ENCODE results near the gene SH3BGRL2. TPM values are rescaled to one million over a fixed set of nuclear protein-coding genes. Genes with fewer than 3 reads are reported as not detected.

SH3BGRL2 gene
- total and polyA plus RNA-seq, 2 donors (not counting 1 experiment from before 2014, with no cell fraction given): 0.01 TPM; not detected in 1

DNA sequence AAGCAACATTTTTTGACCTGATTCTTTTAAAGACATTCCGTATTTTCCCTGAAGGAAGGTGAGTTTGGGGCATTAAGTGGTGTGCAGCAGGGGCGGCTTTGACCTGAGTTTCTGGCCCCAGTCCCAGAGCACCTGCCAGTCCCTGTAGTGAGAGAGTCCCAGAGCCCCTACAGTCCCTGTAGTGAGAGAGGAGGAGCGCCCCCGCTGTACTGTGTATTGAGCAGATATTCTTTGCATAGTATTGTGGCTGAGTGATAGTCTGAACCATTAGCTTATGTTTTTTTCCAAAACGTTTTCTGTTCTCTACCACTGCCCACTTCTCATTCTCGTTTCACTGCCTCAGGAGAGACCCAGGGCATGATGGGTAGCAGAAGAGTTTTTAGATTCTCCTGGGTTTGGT lies 17.2 kb upstream of the SH3BGRL2 start:
- Histone ChIP-seq H3K9ac (ENCODE audit: low read length) (no peak overlapping the region), H3K4me1 (ENCODE audit: control insufficient read depth in 2 of 2, insufficient read depth in 2 of 2, low read length in 2 of 2) (no peaks in the 10 kb centered on the region), H2AFZ (ENCODE audit: insufficient read depth, low read depth, low read length, poor library complexity, severe bottlenecking) (no peak overlapping the region), H4K20me1 (ENCODE audit: control insufficient read depth, insufficient read depth, low read length, poor library complexity, severe bottlenecking) (no peaks in the 10 kb centered on the region), H3K27ac (ENCODE audit: low read length in 2 of 2) (no peak overlapping the region), H3K4me2 (replicated peaks; ENCODE audit: low read depth, low read length, poor library complexity, severe bottlenecking) (no peak overlapping the region), H3K27me3 (replicated peaks in 1 of 4; ENCODE audit: control extremely low read depth in 1 of 4, control insufficient read depth in 3 of 4, insufficient read depth in 4 of 4, low read length in 3 of 4) (no peaks in the 10 kb centered on the region), H3K36me3 (replicated peaks in 1 of 2; ENCODE audit: control extremely low read depth in 1 of 2, control insufficient read depth in 1 of 2, extremely low read depth in 1 of 2, insufficient read depth in 2 of 2, low read length in 1 of 2) (no peaks in the 10 kb centered on the region), H3K9me3 (ENCODE audit: control extremely low read depth in 1 of 3, control insufficient read depth in 2 of 3, insufficient read depth in 1 of 3, low read length in 2 of 3) (no peaks in the 10 kb centered on the region), H3K79me2 (ENCODE audit: control insufficient read depth, insufficient read depth, low read length) (no peaks in the 10 kb centered on the region), H3K4me3 (ENCODE audit: control extremely low read depth in 1 of 5, extremely low read depth in 1 of 5, insufficient read depth in 1 of 5, low read depth in 2 of 5, low read length in 4 of 5) (no peak overlapping the region)
- ChIA-PET POLR2A (no interaction called here), CTCF (no interaction called here)
- Mint-ChIP-seq H3K27ac (no peak overlapping the region), H3K9me3 (ENCODE audit: insufficient read depth) (no peaks in the 10 kb centered on the region), H3K27me3 (peaks cover 7% of the 10 kb centered on the region), H3K4me3 (no peak overlapping the region), H3K4me1 (no peaks in the 10 kb centered on the region)
- ATAC-seq (ENCODE audit: low read depth) (no peak), DNase-seq (no peak)
- WGBS (ENCODE audit: insufficient coverage): 100% methylated on average over 4 of the region's 6 CpGs
- intact Hi-C loops (cut with micrococcal nuclease): no loop called here
- TF ChIP-seq EZH2 (IDR thresholded peaks at IDR 0.05; ENCODE audit: borderline replicate concordance, insufficient read depth, low read depth, low read length, poor library complexity, severe bottlenecking): no peak
- TF ChIP-seq CTCF (IDR thresholded peaks at IDR 0.05): no peak

DNA sequence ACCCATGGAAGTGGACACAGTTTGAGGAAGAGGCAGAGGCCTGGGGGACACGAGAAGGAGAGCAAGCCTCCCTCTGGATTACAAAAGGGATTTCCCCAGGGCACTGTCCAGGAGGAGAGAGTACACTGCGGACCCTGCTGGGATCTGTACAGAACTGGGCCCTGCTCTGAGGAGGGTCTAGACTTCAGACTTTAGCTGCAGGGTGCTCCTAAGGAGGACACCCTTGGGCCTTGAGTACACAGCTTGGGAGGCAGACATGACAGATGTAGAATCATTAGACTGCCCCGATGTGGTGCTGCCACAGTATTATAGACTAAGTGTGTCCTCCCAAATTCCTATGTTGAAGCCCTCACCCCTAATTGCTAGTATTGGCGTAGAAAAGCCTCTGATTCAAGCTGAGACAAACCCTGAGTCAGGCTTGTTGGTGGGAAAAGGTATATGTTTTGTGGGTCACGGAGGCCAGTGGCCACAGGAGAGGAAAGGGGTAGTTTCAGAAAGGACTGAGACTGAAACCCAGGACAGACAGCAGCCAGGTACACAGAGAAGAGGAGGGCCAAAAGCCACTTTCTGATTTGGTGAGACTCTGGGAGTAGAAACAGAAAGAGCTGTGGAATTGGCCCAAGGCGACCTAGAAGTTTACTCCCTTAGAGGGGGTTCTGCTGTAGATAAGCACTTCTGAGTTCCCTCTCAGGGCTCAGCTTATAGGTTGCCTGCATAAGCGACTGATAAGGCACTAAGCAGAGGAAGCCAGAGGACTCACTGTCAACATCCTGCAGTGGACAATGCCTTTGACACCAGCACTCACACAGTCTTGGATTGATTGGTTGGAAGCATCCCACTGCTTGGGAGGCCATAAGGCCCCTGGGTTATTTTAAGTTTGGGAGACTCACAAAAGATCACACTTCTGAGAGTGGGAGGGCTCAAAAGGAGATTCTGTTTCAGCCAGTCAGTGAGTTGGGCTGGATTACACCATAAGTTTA lies 16.5 kb upstream of the SH3BGRL2 start:
- ChIA-PET CTCF (no interaction called here), POLR2A (no interaction called here)
- no peaks in the 10 kb centered on the region for H3K4me1 ChIP-seq (ENCODE audit: control insufficient read depth in 2 of 2, insufficient read depth in 2 of 2, low read length in 2 of 2)
- H3K4me3 ChIP-seq (ENCODE audit: control extremely low read depth in 1 of 5, extremely low read depth in 1 of 5, insufficient read depth in 1 of 5, low read depth in 2 of 5, low read length in 4 of 5): no peak overlapping the region
- no peaks in the 10 kb centered on the region for H3K9me3 Mint-ChIP-seq (ENCODE audit: insufficient read depth)
- no peak overlapping the region for H3K4me2 ChIP-seq (replicated peaks; ENCODE audit: low read depth, low read length, poor library complexity, severe bottlenecking)
- H3K27me3 Mint-ChIP-seq: peaks cover 11% of the 10 kb centered on the region
- no peaks in the 10 kb centered on the region for H4K20me1 ChIP-seq (ENCODE audit: control insufficient read depth, insufficient read depth, low read length, poor library complexity, severe bottlenecking)
- H3K79me2 ChIP-seq (ENCODE audit: control insufficient read depth, insufficient read depth, low read length): no peaks in the 10 kb centered on the region
- ATAC-seq (ENCODE audit: low read depth): no peak
- H3K27ac ChIP-seq (ENCODE audit: low read length in 2 of 2): no peak overlapping the region
- no peak overlapping the region for H3K4me3 Mint-ChIP-seq
- no peak overlapping the region for H3K9ac ChIP-seq (ENCODE audit: low read length)
- H3K27ac Mint-ChIP-seq: no peak overlapping the region
- TF ChIP-seq EZH2 (IDR thresholded peaks at IDR 0.05; ENCODE audit: borderline replicate concordance, insufficient read depth, low read depth, low read length, poor library complexity, severe bottlenecking) (no peak), CTCF (IDR thresholded peaks at IDR 0.05) (no peak)
- no peak for DNase-seq
- H2AFZ ChIP-seq (ENCODE audit: insufficient read depth, low read depth, low read length, poor library complexity, severe bottlenecking): no peak overlapping the region
- H3K27me3 ChIP-seq (replicated peaks in 1 of 4; ENCODE audit: control extremely low read depth in 1 of 4, control insufficient read depth in 3 of 4, insufficient read depth in 4 of 4, low read length in 3 of 4): no peaks in the 10 kb centered on the region
- no peaks in the 10 kb centered on the region for H3K4me1 Mint-ChIP-seq
- WGBS (ENCODE audit: insufficient coverage): 88% methylated on average over 6 of the region's 7 CpGs
- no peaks in the 10 kb centered on the region for H3K36me3 ChIP-seq (replicated peaks in 1 of 2; ENCODE audit: control extremely low read depth in 1 of 2, control insufficient read depth in 1 of 2, extremely low read depth in 1 of 2, insufficient read depth in 2 of 2, low read length in 1 of 2)
- H3K9me3 ChIP-seq (ENCODE audit: control extremely low read depth in 1 of 3, control insufficient read depth in 2 of 3, insufficient read depth in 1 of 3, low read length in 2 of 3): no peaks in the 10 kb centered on the region
- intact Hi-C loops (cut with micrococcal nuclease): no loop called here

All from B cell (primary cell).